DND-41 (cell line): ENCODE results near the gene TXNDC15.

Source experiments
- ATAC-seq: fragments of 200-7000 bp; cut with Tn5 transposase; 3 replicates; pipeline ENCODE4 v1.9.1; 2021; ENCODE audit warnings: low read depth; ENCODE audit not compliant: insufficient read depth
- DNase-seq: peaks from one replicate; pipeline ENCODE4 v3.0.0-alpha.2; 2020
- H2AFZ ChIP-seq: 2 replicates; pipeline ENCODE4 v1.6.0; 2012; ENCODE audit warnings: low read depth, low read length
- H3K27ac ChIP-seq: 2 replicates; pipeline ENCODE4 v1.5.1; 2012; ENCODE audit warnings: low read length, inconsistent platforms
- H3K27me3 ChIP-seq: fragments of 200-600 bp; sonication (generic); 2 replicates; pipeline ENCODE4 v1.6.0; 2012; ENCODE audit warnings: low read length, mild to moderate bottlenecking, inconsistent platforms; ENCODE audit not compliant: insufficient read depth, poor library complexity
- H3K36me3 ChIP-seq: 2 replicates; pipeline ENCODE4 v1.5.1; 2012; ENCODE audit warnings: low read length, inconsistent platforms; ENCODE audit not compliant: insufficient read depth
- H3K4me1 ChIP-seq: 2 replicates; pipeline ENCODE4 v1.5.1; 2012; ENCODE audit warnings: mild to moderate bottlenecking, low read length; ENCODE audit not compliant: insufficient read depth
- H3K4me2 ChIP-seq: 2 replicates; pipeline ENCODE4 v1.6.0; 2012; ENCODE audit warnings: mild to moderate bottlenecking, moderate library complexity, low read length, inconsistent platforms; ENCODE audit not compliant: insufficient read depth
- H3K4me3 ChIP-seq, 2 experiments: fragments of 200-600 bp in 1 of 2; shearing (Covaris generic) in 1 of 2; 2 replicates each; pipeline ENCODE4 v1.5.1; 2012 to 2016; ENCODE audit warnings: inconsistent platforms in 2 of 2, low read length in 2 of 2, mild to moderate bottlenecking in 2 of 2, low read depth in 1 of 2, moderate library complexity in 1 of 2
- H3K79me2 ChIP-seq: 2 replicates; pipeline ENCODE4 v1.6.0; 2012; ENCODE audit warnings: low read length, inconsistent platforms; ENCODE audit not compliant: insufficient read depth
- H3K9ac ChIP-seq: 2 replicates; pipeline ENCODE4 v1.6.0; 2012; ENCODE audit warnings: low read depth, mild to moderate bottlenecking, inconsistent platforms, low read length, moderate library complexity
- H3K9me3 ChIP-seq: 2 replicates; pipeline ENCODE4 v1.5.1; 2012; ENCODE audit warnings: low read length, moderate library complexity, mild to moderate bottlenecking, inconsistent platforms; ENCODE audit not compliant: insufficient read depth, severe bottlenecking
- H4K20me1 ChIP-seq: 2 replicates; pipeline ENCODE4 v1.6.0; 2012; ENCODE audit warnings: low read length; ENCODE audit not compliant: insufficient read depth
- CTCF ChIP-seq: IDR thresholded peaks from 2 replicates; pipeline ENCODE4 v1.5.1; 2012; ENCODE audit warnings: borderline replicate concordance, low read length, moderate library complexity, mild to moderate bottlenecking; ENCODE audit not compliant: poor library complexity, severe bottlenecking; ENCODE audit errors: extremely low read depth
- EZH2 ChIP-seq: IDR thresholded peaks from 3 replicates; pipeline ENCODE4 v1.6.1; 2012; ENCODE audit warnings: borderline replicate concordance, low read depth, mild to moderate bottlenecking, moderate library complexity, low read length, inconsistent platforms; ENCODE audit not compliant: severe bottlenecking

TXNDC15 gene

GRCh38 chr5:134937526-134937925 lies 63.4 kb downstream of the TXNDC15 start:
- no peak overlapping the region for H3K27ac ChIP-seq
- no peak overlapping the region for H2AFZ ChIP-seq
- ATAC-seq, result no peak
- H3K9me3 ChIP-seq, result no peaks in the 10 kb centered on the region
- no peaks in the 10 kb centered on the region for H3K79me2 ChIP-seq
- H4K20me1 ChIP-seq, result no peaks in the 10 kb centered on the region
- TF ChIP-seq EZH2 (no peak), CTCF (no peak)
- H3K27me3 ChIP-seq, result no peaks in the 10 kb centered on the region
- H3K4me3 ChIP-seq, result no peak overlapping the region
- H3K9ac ChIP-seq, result no peak overlapping the region
- H3K4me1 ChIP-seq, result no peaks in the 10 kb centered on the region
- H3K36me3 ChIP-seq, result peaks cover 43% of the 10 kb centered on the region
- no peak for DNase-seq
- no peak overlapping the region for H3K4me2 ChIP-seq

DNA sequence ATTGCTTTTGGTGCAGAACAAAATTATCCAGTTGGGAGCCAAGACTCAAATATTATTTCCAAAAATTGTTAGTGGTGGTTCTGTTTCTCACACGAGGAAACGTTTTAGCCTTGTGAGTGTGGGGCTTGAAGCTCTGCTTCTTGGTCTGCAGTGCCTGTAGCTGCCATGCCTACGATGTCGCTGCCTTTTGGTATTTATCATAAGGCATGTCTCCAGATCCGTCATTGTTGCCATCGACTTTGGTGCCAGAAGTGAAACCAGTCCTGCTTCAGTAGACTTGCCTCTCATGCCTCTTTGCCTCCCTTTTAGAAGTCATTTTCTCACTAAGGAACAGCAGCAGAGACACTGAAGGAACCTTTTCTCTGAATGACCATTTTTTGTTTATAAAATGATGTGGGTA lies 63.9 kb downstream of the TXNDC15 start:
- no peaks in the 10 kb centered on the region for H3K79me2 ChIP-seq
- H3K36me3 ChIP-seq, result peaks cover 38% of the 10 kb centered on the region
- no peak overlapping the region for H3K27ac ChIP-seq
- no peak overlapping the region for H2AFZ ChIP-seq
- H3K4me2 ChIP-seq, result no peak overlapping the region
- ATAC-seq, result no peak
- no peak overlapping the region for H3K9ac ChIP-seq
- no peaks in the 10 kb centered on the region for H4K20me1 ChIP-seq
- DNase-seq, result no peak
- no peaks in the 10 kb centered on the region for H3K4me1 ChIP-seq
- no peaks in the 10 kb centered on the region for H3K9me3 ChIP-seq
- no peak for TF ChIP-seq EZH2
- no peak for TF ChIP-seq CTCF
- no peak overlapping the region for H3K4me3 ChIP-seq
- no peaks in the 10 kb centered on the region for H3K27me3 ChIP-seq

- DNase-seq, result no peak
- H3K4me3 ChIP-seq, result no peak overlapping the region
- H3K9me3 ChIP-seq, result no peaks in the 10 kb centered on the region
- H2AFZ ChIP-seq, result no peak overlapping the region
- no peaks in the 10 kb centered on the region for H4K20me1 ChIP-seq
- H3K36me3 ChIP-seq, result peaks cover 32% of the 10 kb centered on the region
- no peaks in the 10 kb centered on the region for H3K4me1 ChIP-seq
- H3K9ac ChIP-seq, result no peak overlapping the region
- no peaks in the 10 kb centered on the region for H3K79me2 ChIP-seq
- no peak for TF ChIP-seq CTCF
- TF ChIP-seq EZH2, result no peak
- no peak for ATAC-seq
- no peak overlapping the region for H3K27ac ChIP-seq
- no peaks in the 10 kb centered on the region for H3K27me3 ChIP-seq
- H3K4me2 ChIP-seq, result no peak overlapping the region
Measured at GRCh38 chr5:134939500-134939899, 65.3 kb downstream of the TXNDC15 start.

- TF ChIP-seq EZH2, result no peak
- TF ChIP-seq CTCF, result no peak
- no peaks in the 10 kb centered on the region for H3K79me2 ChIP-seq
- no peaks in the 10 kb centered on the region for H3K9me3 ChIP-seq
- ATAC-seq (no peak), DNase-seq (no peak)
- no peaks in the 10 kb centered on the region for H3K4me1 ChIP-seq
- no peak overlapping the region for H3K9ac ChIP-seq
- no peak overlapping the region for H3K4me2 ChIP-seq
- H3K36me3 ChIP-seq, result peaks cover 10% of the 10 kb centered on the region; the same call in 1 of the 2 replicates
- H2AFZ ChIP-seq, result no peak overlapping the region
- no peaks in the 10 kb centered on the region for H4K20me1 ChIP-seq
- H3K27me3 ChIP-seq, result no peaks in the 10 kb centered on the region
- no peak overlapping the region for H3K4me3 ChIP-seq
- H3K27ac ChIP-seq, result no peak overlapping the region
Measured at GRCh38 chr5:134943547-134943946, 69.4 kb downstream of the TXNDC15 start.
